Neural progenitor cell (in vitro differentiated cells): ENCODE results near the gene TNRC18.

ENCODE experiments used
- EZH2 ChIP-seq: fragments of 200-600 bp; sonication (generic); IDR thresholded peaks from 2 replicates; pipeline ENCODE4 v1.6.1; 2017; ENCODE audit warnings: antibody characterized with exemption, mild to moderate bottlenecking, moderate library complexity
- EZH2phosphoT487 ChIP-seq: fragments of 200-600 bp; sonication (generic); IDR thresholded peaks from 2 replicates; pipeline ENCODE4 v1.6.1; 2017; ENCODE audit warnings: antibody characterized with exemption
- TF ChIP-seq, protein P1 (sequence below): fragments of 200-600 bp; sonication (generic); IDR thresholded peaks from 2 replicates; pipeline ENCODE4 v1.5.1; 2017; ENCODE audit warnings: antibody characterized with exemption, mild to moderate bottlenecking

DNA sequence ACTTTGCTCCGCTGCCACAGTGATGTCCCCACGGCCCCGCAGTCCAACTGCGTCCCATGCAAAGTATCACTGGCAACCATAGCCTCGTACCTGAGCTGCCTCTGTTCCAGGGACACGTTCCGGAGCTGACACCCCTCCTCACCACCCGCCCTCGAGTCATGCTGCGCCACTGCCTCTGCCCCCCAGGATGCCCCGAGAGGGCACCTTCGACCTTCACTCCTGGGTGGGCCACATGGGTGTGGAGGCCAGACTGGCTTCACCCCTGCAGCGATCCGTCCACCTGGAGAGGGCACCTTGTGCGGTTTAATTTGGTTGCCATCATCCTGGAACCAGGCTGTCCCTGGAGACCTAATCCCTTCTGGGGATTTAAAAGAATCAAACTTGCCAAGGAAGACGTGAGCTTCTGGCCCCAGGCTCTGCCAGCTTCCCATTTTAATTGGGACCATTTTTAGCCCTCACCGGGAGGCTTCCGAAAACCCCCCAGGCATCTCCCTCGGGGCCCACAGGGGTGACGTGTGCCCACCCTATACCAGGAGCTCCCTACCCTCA is 19.2 kb upstream of the TNRC18 start:
- TF ChIP-seq, protein P1, sequence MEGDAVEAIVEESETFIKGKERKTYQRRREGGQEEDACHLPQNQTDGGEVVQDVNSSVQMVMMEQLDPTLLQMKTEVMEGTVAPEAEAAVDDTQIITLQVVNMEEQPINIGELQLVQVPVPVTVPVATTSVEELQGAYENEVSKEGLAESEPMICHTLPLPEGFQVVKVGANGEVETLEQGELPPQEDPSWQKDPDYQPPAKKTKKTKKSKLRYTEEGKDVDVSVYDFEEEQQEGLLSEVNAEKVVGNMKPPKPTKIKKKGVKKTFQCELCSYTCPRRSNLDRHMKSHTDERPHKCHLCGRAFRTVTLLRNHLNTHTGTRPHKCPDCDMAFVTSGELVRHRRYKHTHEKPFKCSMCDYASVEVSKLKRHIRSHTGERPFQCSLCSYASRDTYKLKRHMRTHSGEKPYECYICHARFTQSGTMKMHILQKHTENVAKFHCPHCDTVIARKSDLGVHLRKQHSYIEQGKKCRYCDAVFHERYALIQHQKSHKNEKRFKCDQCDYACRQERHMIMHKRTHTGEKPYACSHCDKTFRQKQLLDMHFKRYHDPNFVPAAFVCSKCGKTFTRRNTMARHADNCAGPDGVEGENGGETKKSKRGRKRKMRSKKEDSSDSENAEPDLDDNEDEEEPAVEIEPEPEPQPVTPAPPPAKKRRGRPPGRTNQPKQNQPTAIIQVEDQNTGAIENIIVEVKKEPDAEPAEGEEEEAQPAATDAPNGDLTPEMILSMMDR = no peak
- TF ChIP-seq EZH2phosphoT487 = no peak
- no peak for TF ChIP-seq EZH2
